ENCODE results near the gene BTN1A1. TPM values are rescaled to one million over a fixed set of nuclear protein-coding genes. Genes with fewer than 3 reads are reported as not detected.

Gene BTN1A1
- polyA plus RNA-seq, 1 donor (not counting 4 experiments of a cell fraction or from before 2014, with no cell fraction given), result not detected

DNA sequence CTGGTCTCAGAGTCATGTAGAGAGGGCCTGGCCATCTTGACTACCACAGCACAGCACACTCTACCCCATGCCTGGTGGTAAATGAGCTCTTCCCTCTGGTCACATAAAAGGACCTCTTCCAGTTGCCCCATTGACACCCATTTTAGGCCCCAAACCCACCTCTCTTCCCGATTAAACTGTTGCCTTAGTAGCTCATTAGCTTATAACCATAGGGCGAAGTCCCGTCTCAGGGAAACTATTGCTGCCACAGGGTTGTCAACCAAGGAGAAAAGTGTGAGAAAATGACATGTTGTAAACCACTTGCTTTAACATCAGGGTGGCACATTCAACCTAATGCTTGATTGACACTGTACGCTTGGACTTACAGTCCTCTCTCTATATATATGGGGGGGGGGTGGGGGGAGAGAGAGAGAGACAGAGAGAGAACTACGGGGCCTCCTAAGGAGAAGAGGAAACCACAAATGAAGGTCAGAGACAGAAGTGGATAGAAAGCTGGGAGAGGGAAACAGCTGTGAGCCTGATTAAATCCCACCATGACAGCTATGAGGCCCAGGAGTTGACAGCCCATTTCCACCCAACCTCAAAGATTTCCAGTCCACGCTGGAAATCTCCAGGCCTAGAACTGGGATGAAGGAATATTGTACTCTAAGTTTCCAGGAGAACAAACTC lies 14.9 kb upstream of the BTN1A1 start:
- no peak for TF ChIP-seq EZH2 (IDR thresholded peaks at IDR 0.05; ENCODE audit: low read length)
- TF ChIP-seq CTCF (optimal IDR thresholded peaks at IDR 0.05 in 1 of 3, IDR thresholded peaks at IDR 0.05 in 1 of 3, conservative IDR thresholded peaks at IDR 0.05 in 1 of 3; ENCODE audit: extremely low read depth in 1 of 3, insufficient read depth in 2 of 3, low read length in 3 of 3), result no peak
- no peak for FAIRE-seq

DNA sequence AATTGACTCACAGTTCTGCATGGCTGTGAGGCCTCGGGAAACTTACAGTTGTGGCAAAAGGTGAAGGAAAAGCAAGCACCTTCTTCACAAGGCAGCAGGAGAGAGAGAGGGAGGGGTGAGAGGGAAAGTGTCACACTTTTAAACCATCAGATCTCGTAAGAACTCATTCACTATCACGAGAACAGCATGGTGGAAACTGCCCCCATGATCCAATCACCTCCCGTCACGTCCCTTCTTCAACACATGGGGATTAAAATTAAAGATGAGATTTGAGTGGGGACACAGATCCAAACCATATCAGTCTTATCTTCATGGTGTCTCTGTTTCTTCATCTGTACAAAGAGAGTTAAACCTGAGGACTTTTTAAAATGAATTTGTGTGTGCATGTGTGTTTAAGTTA lies 13.7 kb upstream of the BTN1A1 start:
- no peak overlapping the region for H3K4me2 ChIP-seq (ENCODE audit: control insufficient read depth, extremely low read depth, insufficient read depth, low read depth, low read length)
- TF ChIP-seq CTCF (optimal IDR thresholded peaks at IDR 0.05 in 1 of 3, IDR thresholded peaks at IDR 0.05 in 1 of 3, conservative IDR thresholded peaks at IDR 0.05 in 1 of 3; ENCODE audit: extremely low read depth in 1 of 3, insufficient read depth in 2 of 3, low read length in 3 of 3) (no peak), EZH2 (IDR thresholded peaks at IDR 0.05; ENCODE audit: low read length) (no peak)
- no peak for DNase-seq (ENCODE audit: low read depth, low spot score)
- no peak overlapping the region for H3K9ac ChIP-seq (ENCODE audit: control insufficient read depth, extremely low read depth, insufficient read depth, low read length)
- no peak for FAIRE-seq
- H3K4me1 ChIP-seq (ENCODE audit: control insufficient read depth, extremely low read depth, insufficient read depth, low read length), result no peaks in the 10 kb centered on the region
- H3K9me3 ChIP-seq (ENCODE audit: control insufficient read depth, low read depth, low read length), result no peaks in the 10 kb centered on the region
- no peaks in the 10 kb centered on the region for H4K20me1 ChIP-seq (ENCODE audit: control insufficient read depth, extremely low read depth, insufficient read depth, low read length)
- H3K79me2 ChIP-seq (ENCODE audit: control insufficient read depth, insufficient read depth, low read length), result no peaks in the 10 kb centered on the region
- no peak overlapping the region for H3K27ac ChIP-seq (ENCODE audit: control insufficient read depth, insufficient read depth, low read length)
- H3K27me3 ChIP-seq (ENCODE audit: control insufficient read depth, extremely low read depth, insufficient read depth, low read length), result no peaks in the 10 kb centered on the region
- dilution Hi-C loops (cut with MboI; ENCODE audit: extremely low pct_ligation_motif_present, low sequenced_read_pairs), result no loop called here
- H2AFZ ChIP-seq (ENCODE audit: control insufficient read depth, low read length), result no peak overlapping the region
- no peaks in the 10 kb centered on the region for H3K9me1 ChIP-seq (ENCODE audit: control insufficient read depth, extremely low read depth, insufficient read depth, low read length)
- H3K36me3 ChIP-seq (ENCODE audit: control insufficient read depth in 2 of 2, extremely low read depth in 1 of 2, insufficient read depth in 2 of 2, low read length in 2 of 2), result no peaks in the 10 kb centered on the region
- H3K4me3 ChIP-seq (ENCODE audit: control insufficient read depth in 2 of 3, extremely low read depth in 1 of 3, insufficient read depth in 2 of 3, low read depth in 1 of 3, low read length in 3 of 3), result no peak overlapping the region

More for the DNA sequence above, 14.9 kb upstream of the BTN1A1 start:
- Histone ChIP-seq H2AFZ (ENCODE audit: control insufficient read depth, low read length) (no peak overlapping the region), H3K27ac (ENCODE audit: control insufficient read depth, insufficient read depth, low read length) (no peak overlapping the region), H3K9me1 (ENCODE audit: control insufficient read depth, extremely low read depth, insufficient read depth, low read length) (no peaks in the 10 kb centered on the region), H4K20me1 (ENCODE audit: control insufficient read depth, extremely low read depth, insufficient read depth, low read length) (no peaks in the 10 kb centered on the region), H3K27me3 (ENCODE audit: control insufficient read depth, extremely low read depth, insufficient read depth, low read length) (no peaks in the 10 kb centered on the region), H3K4me2 (ENCODE audit: control insufficient read depth, extremely low read depth, insufficient read depth, low read depth, low read length) (no peak overlapping the region), H3K9me3 (ENCODE audit: control insufficient read depth, low read depth, low read length) (no peaks in the 10 kb centered on the region), H3K79me2 (ENCODE audit: control insufficient read depth, insufficient read depth, low read length) (no peaks in the 10 kb centered on the region), H3K9ac (ENCODE audit: control insufficient read depth, extremely low read depth, insufficient read depth, low read length) (no peak overlapping the region), H3K4me3 (ENCODE audit: control insufficient read depth in 2 of 3, extremely low read depth in 1 of 3, insufficient read depth in 2 of 3, low read depth in 1 of 3, low read length in 3 of 3) (no peak overlapping the region), H3K36me3 (ENCODE audit: control insufficient read depth in 2 of 2, extremely low read depth in 1 of 2, insufficient read depth in 2 of 2, low read length in 2 of 2) (no peaks in the 10 kb centered on the region), H3K4me1 (ENCODE audit: control insufficient read depth, extremely low read depth, insufficient read depth, low read length) (no peaks in the 10 kb centered on the region)
- DNase-seq (ENCODE audit: low read depth, low spot score), result no peak
- dilution Hi-C loops (cut with MboI; ENCODE audit: extremely low pct_ligation_motif_present, low sequenced_read_pairs), result no loop called here

All from keratinocyte (primary cell).